ENCODE measurements around the gene COX4I1.

The COX4I1 gene

GRCh38 chr16:85808926-85809325, 9.4 kb downstream of the COX4I1 start:
- Histone ChIP-seq H3K9ac (ENCODE audit: low read length) (no peak overlapping the region), H2BK120ac (ENCODE audit: insufficient read depth, low read length, poor library complexity) (no peak overlapping the region), H2BK12ac (ENCODE audit: low read length) (no peak overlapping the region), H2AK5ac (ENCODE audit: low read length) (no peak overlapping the region), H3K79me2 (ENCODE audit: control insufficient read depth, insufficient read depth, low read length, poor library complexity) (no peaks in the 10 kb centered on the region), H3K4me3 (ENCODE audit: low read depth, low read length) (no peak overlapping the region), H3K36me3 (ENCODE audit: control insufficient read depth in 1 of 2, insufficient read depth in 2 of 2, low read length in 2 of 2) (peaks cover 22 to 28% of the 10 kb centered on the region in 2 experiments), H3K18ac (ENCODE audit: low read length) (no peak overlapping the region), H2BK5ac (ENCODE audit: low read depth, low read length, poor library complexity) (no peak overlapping the region), H4K12ac (ENCODE audit: low read depth, low read length) (no peak overlapping the region), H3K4ac (ENCODE audit: low read depth, low read length) (no peak overlapping the region), H3K27me3 (ENCODE audit: insufficient read depth, low read length) (no peaks in the 10 kb centered on the region), H3K23ac (ENCODE audit: low read length) (no peak overlapping the region), H2AFZ (ENCODE audit: insufficient read depth, low read length, poor library complexity) (no peak overlapping the region), H3K4me2 (ENCODE audit: low read length) (no peak overlapping the region), H3K14ac (ENCODE audit: low read length) (no peak overlapping the region), H3K79me1 (ENCODE audit: low read length) (no peaks in the 10 kb centered on the region), H3K4me1 (ENCODE audit: control insufficient read depth in 1 of 2, insufficient read depth in 2 of 2, low read length in 2 of 2) (no peaks in the 10 kb centered on the region), H4K8ac (ENCODE audit: low read depth, low read length) (no peak overlapping the region), H3K27ac (ENCODE audit: low read depth, low read length) (no peak overlapping the region), H4K91ac (ENCODE audit: low read depth, low read length) (no peak overlapping the region), H3K9me3 (ENCODE audit: insufficient read depth, low read depth, low read length) (peaks cover 2% of the 10 kb centered on the region)
- no peak for DNase-seq
- no CpG with 5 or more reads among the region's 7 CpGs for WGBS (ENCODE audit: extremely low coverage, insufficient coverage, insufficient read length)

- Histone ChIP-seq H3K14ac (ENCODE audit: low read length) (no peak overlapping the region), H3K27me3 (ENCODE audit: insufficient read depth, low read length) (no peaks in the 10 kb centered on the region), H4K91ac (ENCODE audit: low read depth, low read length) (no peak overlapping the region), H2AK5ac (ENCODE audit: low read length) (no peak overlapping the region), H2BK12ac (ENCODE audit: low read length) (no peak overlapping the region), H3K4ac (ENCODE audit: low read depth, low read length) (no peak overlapping the region), H2BK120ac (ENCODE audit: insufficient read depth, low read length, poor library complexity) (no peak overlapping the region), H4K12ac (ENCODE audit: low read depth, low read length) (no peak overlapping the region), H3K36me3 (ENCODE audit: control insufficient read depth in 1 of 2, insufficient read depth in 2 of 2, low read length in 2 of 2) (peaks cover 19 to 24% of the 10 kb centered on the region in 2 experiments), H3K18ac (ENCODE audit: low read length) (no peak overlapping the region), H3K27ac (ENCODE audit: low read depth, low read length) (no peak overlapping the region), H3K23ac (ENCODE audit: low read length) (no peak overlapping the region), H3K4me1 (ENCODE audit: control insufficient read depth in 1 of 2, insufficient read depth in 2 of 2, low read length in 2 of 2) (no peaks in the 10 kb centered on the region), H3K9ac (ENCODE audit: low read length) (no peak overlapping the region), H4K8ac (ENCODE audit: low read depth, low read length) (no peak overlapping the region), H2AFZ (ENCODE audit: insufficient read depth, low read length, poor library complexity) (no peak overlapping the region), H3K9me3 (ENCODE audit: insufficient read depth, low read depth, low read length) (peaks cover 2% of the 10 kb centered on the region), H3K4me2 (ENCODE audit: low read length) (no peak overlapping the region), H3K79me1 (ENCODE audit: low read length) (no peaks in the 10 kb centered on the region), H3K4me3 (ENCODE audit: low read depth, low read length) (no peak overlapping the region), H3K79me2 (ENCODE audit: control insufficient read depth, insufficient read depth, low read length, poor library complexity) (no peaks in the 10 kb centered on the region), H2BK5ac (ENCODE audit: low read depth, low read length, poor library complexity) (no peak overlapping the region)
- DNase-seq, result no peak
- no CpG with 5 or more reads among the region's 10 CpGs for WGBS (ENCODE audit: extremely low coverage, insufficient coverage, insufficient read length)
Measured at GRCh38 chr16:85809645-85810044, 10.2 kb downstream of the COX4I1 start.

GRCh38 chr16:85810097-85810741, 10.7 kb downstream of the COX4I1 start:
- Histone ChIP-seq H4K8ac (ENCODE audit: low read depth, low read length) (no peak overlapping the region), H3K9me3 (ENCODE audit: insufficient read depth, low read depth, low read length) (peaks cover 2% of the 10 kb centered on the region), H3K27me3 (ENCODE audit: insufficient read depth, low read length) (no peaks in the 10 kb centered on the region), H2AK5ac (ENCODE audit: low read length) (no peak overlapping the region), H2AFZ (ENCODE audit: insufficient read depth, low read length, poor library complexity) (no peak overlapping the region), H3K79me2 (ENCODE audit: control insufficient read depth, insufficient read depth, low read length, poor library complexity) (no peaks in the 10 kb centered on the region), H2BK12ac (ENCODE audit: low read length) (no peak overlapping the region), H3K18ac (ENCODE audit: low read length) (no peak overlapping the region), H3K36me3 (ENCODE audit: control insufficient read depth in 1 of 2, insufficient read depth in 2 of 2, low read length in 2 of 2) (peaks cover 13 to 18% of the 10 kb centered on the region in 2 experiments), H3K79me1 (ENCODE audit: low read length) (no peaks in the 10 kb centered on the region), H3K4ac (ENCODE audit: low read depth, low read length) (no peak overlapping the region), H4K91ac (ENCODE audit: low read depth, low read length) (no peak overlapping the region), H3K14ac (ENCODE audit: low read length) (no peak overlapping the region), H3K4me3 (ENCODE audit: low read depth, low read length) (no peak overlapping the region), H2BK120ac (ENCODE audit: insufficient read depth, low read length, poor library complexity) (no peak overlapping the region), H3K9ac (ENCODE audit: low read length) (no peak overlapping the region), H4K12ac (ENCODE audit: low read depth, low read length) (no peak overlapping the region), H3K27ac (ENCODE audit: low read depth, low read length) (no peak overlapping the region), H2BK5ac (ENCODE audit: low read depth, low read length, poor library complexity) (no peak overlapping the region), H3K4me2 (ENCODE audit: low read length) (no peak overlapping the region), H3K4me1 (ENCODE audit: control insufficient read depth in 1 of 2, insufficient read depth in 2 of 2, low read length in 2 of 2) (no peaks in the 10 kb centered on the region), H3K23ac (ENCODE audit: low read length) (no peak overlapping the region)
- DNase-seq, result no peak
- no CpG with 5 or more reads among the region's 13 CpGs for WGBS (ENCODE audit: extremely low coverage, insufficient coverage, insufficient read length)

GRCh38 chr16:85810742-85811115, 11.2 kb downstream of the COX4I1 start:
- Histone ChIP-seq H2BK120ac (ENCODE audit: insufficient read depth, low read length, poor library complexity) (no peak overlapping the region), H3K79me2 (ENCODE audit: control insufficient read depth, insufficient read depth, low read length, poor library complexity) (no peaks in the 10 kb centered on the region), H2AFZ (ENCODE audit: insufficient read depth, low read length, poor library complexity) (no peak overlapping the region), H3K36me3 (ENCODE audit: control insufficient read depth in 1 of 2, insufficient read depth in 2 of 2, low read length in 2 of 2) (peaks cover 8 to 13% of the 10 kb centered on the region in 2 experiments), H3K4me3 (ENCODE audit: low read depth, low read length) (no peak overlapping the region), H3K79me1 (ENCODE audit: low read length) (no peaks in the 10 kb centered on the region), H3K23ac (ENCODE audit: low read length) (no peak overlapping the region), H3K27ac (ENCODE audit: low read depth, low read length) (no peak overlapping the region), H3K18ac (ENCODE audit: low read length) (no peak overlapping the region), H3K9ac (ENCODE audit: low read length) (no peak overlapping the region), H3K4me2 (ENCODE audit: low read length) (no peak overlapping the region), H2AK5ac (ENCODE audit: low read length) (no peak overlapping the region), H4K8ac (ENCODE audit: low read depth, low read length) (no peak overlapping the region), H3K14ac (ENCODE audit: low read length) (no peak overlapping the region), H3K9me3 (ENCODE audit: insufficient read depth, low read depth, low read length) (peaks cover 2% of the 10 kb centered on the region), H2BK12ac (ENCODE audit: low read length) (no peak overlapping the region), H4K12ac (ENCODE audit: low read depth, low read length) (no peak overlapping the region), H3K4ac (ENCODE audit: low read depth, low read length) (no peak overlapping the region), H4K91ac (ENCODE audit: low read depth, low read length) (no peak overlapping the region), H3K4me1 (ENCODE audit: control insufficient read depth in 1 of 2, insufficient read depth in 2 of 2, low read length in 2 of 2) (no peaks in the 10 kb centered on the region), H3K27me3 (ENCODE audit: insufficient read depth, low read length) (no peaks in the 10 kb centered on the region), H2BK5ac (ENCODE audit: low read depth, low read length, poor library complexity) (no peak overlapping the region)
- no peak for DNase-seq
- WGBS (ENCODE audit: extremely low coverage, insufficient coverage, insufficient read length), result no CpG with 5 or more reads among the region's 7 CpGs
